Measurements from ENCODE around the gene ABCA7.

The ABCA7 gene

DNA sequence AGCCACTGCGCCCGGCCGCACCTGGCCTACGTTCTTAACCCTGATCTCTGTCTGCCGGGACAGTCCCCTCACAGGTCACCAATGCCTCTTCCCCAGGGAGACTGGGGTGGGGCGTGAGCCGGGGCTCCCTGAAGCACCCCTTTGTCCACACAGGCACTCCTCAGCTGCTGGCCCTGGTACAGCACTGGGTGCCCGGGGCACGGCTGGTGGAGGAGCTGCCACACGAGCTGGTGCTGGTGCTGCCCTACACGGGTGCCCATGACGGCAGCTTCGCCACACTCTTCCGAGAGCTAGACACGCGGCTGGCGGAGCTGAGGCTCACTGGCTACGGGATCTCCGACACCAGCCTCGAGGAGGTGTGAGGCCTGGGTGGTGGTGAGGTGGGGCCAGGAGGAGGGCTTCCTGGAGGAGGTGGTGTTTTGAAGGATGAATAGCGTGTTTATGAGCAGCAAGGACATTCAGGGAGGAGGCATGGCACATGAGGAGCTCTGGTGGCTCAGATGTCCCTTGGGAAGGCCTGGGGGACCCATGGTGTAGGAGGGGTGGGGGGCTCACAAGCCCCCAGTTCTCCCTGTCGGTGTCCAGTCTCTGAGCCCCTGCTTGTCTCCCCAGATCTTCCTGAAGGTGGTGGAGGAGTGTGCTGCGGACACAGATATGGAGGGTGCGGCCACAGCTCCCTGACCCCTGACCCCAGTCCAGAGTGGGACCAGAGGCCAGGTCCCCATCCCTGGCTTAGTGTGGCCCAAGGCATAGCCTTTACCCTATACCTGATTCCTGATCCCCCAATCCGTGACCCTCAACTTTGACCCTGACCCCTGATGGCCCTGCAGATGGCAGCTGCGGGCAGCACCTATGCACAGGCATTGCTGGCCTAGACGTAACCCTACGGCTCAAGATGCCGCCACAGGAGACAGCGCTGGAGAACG lies 13.5 kb downstream of the ABCA7 start:
- Histone ChIP-seq H3K4me3 (ENCODE audit: low read length) (no peak overlapping the region), H3K27me3 (ENCODE audit: insufficient read depth, low read length) (no peaks in the 10 kb centered on the region), H2AFZ (ENCODE audit: low read depth, low read length) (no peak overlapping the region), H3K36me3 (ENCODE audit: insufficient read depth, low read length) (no peaks in the 10 kb centered on the region), H3K4me1 (ENCODE audit: insufficient read depth, low read length) (no peaks in the 10 kb centered on the region), H3K9me3 (ENCODE audit: low read length) (peaks cover 3% of the 10 kb centered on the region)

DNA sequence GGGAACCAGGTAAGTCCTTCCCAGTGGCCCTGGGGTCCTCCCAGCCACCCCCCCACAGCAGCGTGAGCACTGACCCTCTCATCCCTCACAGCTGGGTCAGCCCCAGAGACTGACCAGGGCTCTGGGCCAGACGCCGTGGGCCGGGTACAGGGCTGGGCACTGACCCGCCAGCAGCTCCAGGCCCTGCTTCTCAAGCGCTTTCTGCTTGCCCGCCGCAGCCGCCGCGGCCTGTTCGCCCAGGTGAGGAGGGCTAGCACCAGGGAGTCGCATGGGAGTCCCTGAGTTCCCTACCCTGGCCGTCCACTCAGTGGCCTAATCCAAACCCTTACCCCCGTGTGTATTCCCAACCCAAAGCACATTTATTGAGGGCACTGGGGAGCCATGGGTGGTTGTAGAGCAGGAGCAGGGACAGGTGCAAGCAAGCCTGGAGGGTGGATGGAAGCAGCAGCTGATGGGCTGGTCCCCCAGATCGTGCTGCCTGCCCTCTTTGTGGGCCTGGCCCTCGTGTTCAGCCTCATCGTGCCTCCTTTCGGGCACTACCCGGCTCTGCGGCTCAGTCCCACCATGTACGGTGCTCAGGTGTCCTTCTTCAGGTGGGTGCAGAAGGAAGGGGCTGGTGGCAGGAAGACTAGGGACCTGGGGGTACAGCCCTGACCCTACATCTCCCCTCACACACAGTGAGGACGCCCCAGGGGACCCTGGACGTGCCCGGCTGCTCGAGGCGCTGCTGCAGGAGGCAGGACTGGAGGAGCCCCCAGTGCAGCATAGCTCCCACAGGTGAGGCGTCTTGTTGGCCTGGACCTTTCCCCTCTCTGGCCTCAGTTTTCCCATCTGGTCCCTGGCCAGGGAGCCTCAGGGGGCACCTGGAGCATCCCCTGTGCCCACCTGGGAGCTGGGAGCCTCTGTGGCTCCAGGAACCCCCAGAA lies 14.5 kb downstream of the ABCA7 start:
- H3K9me3 ChIP-seq (ENCODE audit: low read length) = peaks cover 3% of the 10 kb centered on the region
- H2AFZ ChIP-seq (ENCODE audit: low read depth, low read length) = no peak overlapping the region
- H3K4me3 ChIP-seq (ENCODE audit: low read length) = no peak overlapping the region

DNA sequence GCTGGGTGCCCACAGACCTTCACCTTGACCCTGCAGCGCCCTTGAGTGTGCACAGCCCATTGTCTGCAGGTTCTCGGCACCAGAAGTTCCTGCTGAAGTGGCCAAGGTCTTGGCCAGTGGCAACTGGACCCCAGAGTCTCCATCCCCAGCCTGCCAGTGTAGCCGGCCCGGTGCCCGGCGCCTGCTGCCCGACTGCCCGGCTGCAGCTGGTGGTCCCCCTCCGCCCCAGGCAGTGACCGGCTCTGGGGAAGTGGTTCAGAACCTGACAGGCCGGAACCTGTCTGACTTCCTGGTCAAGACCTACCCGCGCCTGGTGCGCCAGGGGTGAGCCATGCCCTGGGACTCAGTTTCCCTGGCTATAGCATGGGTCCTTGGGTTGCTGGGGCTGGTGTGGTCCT lies 15.1 kb downstream of the ABCA7 start:
- H3K4me1 ChIP-seq (ENCODE audit: insufficient read depth, low read length) = no peaks in the 10 kb centered on the region
- peaks cover 3% of the 10 kb centered on the region for H3K9me3 ChIP-seq (ENCODE audit: low read length)
- H3K4me3 ChIP-seq (ENCODE audit: low read length) = no peak overlapping the region
- no peak overlapping the region for H2AFZ ChIP-seq (ENCODE audit: low read depth, low read length)
- no peaks in the 10 kb centered on the region for H3K36me3 ChIP-seq (ENCODE audit: insufficient read depth, low read length)
- no peaks in the 10 kb centered on the region for H3K27me3 ChIP-seq (ENCODE audit: insufficient read depth, low read length)

More for the DNA sequence above, 14.5 kb downstream of the ABCA7 start:
- H3K4me1 ChIP-seq (ENCODE audit: insufficient read depth, low read length) = no peaks in the 10 kb centered on the region
- H3K36me3 ChIP-seq (ENCODE audit: insufficient read depth, low read length) = no peaks in the 10 kb centered on the region
- no peaks in the 10 kb centered on the region for H3K27me3 ChIP-seq (ENCODE audit: insufficient read depth, low read length)

DNA sequence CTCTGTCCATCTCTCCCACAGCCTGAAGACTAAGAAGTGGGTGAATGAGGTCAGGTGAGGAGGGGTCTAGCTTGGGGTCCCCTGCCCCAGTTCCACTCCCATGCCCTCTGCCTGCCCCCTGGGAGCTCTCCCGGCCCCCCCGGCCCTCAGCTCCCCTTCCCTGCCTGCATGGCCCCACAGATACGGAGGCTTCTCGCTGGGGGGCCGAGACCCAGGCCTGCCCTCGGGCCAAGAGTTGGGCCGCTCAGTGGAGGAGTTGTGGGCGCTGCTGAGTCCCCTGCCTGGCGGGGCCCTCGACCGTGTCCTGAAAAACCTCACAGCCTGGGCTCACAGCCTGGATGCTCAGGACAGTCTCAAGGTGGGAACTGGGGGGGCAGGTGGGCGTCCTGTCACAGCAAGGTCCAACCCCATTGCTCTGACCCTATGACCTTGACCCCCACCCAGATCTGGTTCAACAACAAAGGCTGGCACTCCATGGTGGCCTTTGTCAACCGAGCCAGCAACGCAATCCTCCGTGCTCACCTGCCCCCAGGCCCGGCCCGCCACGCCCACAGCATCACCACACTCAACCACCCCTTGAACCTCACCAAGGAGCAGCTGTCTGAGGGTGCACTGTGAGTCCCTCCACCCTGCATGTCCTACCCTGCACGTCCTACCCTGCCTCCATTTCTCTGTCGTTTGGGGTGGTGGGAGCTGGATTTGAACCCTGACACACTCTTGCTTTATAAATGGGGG lies 16.1 kb downstream of the ABCA7 start:
- Histone ChIP-seq H3K9me3 (ENCODE audit: low read length) (peaks cover 3% of the 10 kb centered on the region), H3K27me3 (ENCODE audit: insufficient read depth, low read length) (no peaks in the 10 kb centered on the region), H2AFZ (ENCODE audit: low read depth, low read length) (no peak overlapping the region), H3K4me3 (ENCODE audit: low read length) (no peak overlapping the region), H3K4me1 (ENCODE audit: insufficient read depth, low read length) (no peaks in the 10 kb centered on the region), H3K36me3 (ENCODE audit: insufficient read depth, low read length) (no peaks in the 10 kb centered on the region)

DNA sequence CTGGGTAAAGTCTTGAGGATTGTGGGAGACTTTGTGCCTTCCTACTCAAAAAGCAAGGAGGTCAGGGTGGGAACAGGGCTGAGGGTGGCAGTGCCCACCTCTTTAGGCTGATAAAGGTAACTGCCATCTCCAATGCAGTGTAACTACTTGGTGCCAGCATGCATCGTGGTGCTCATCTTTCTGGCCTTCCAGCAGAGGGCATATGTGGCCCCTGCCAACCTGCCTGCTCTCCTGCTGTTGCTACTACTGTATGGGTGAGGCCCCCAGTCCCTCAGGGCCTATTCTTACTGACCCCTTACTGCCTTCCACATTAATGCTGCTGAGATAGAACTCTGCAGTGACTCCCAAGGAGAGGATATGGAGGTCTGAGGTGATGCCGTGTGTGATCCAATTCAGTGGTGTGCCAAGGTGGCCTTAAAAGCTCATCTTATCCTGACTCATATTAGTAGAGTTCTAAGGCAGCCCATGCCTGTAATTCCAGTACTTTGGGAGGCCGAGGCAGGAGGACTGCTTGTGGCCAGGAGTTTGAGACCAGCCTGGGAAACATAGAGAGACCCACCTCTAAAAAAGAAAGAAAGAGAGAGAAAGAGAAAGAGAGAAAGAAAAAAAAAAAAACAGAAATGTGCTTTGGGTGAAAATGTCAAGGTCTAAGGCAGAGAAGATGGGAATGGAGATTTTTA lies 17.4 kb downstream of the ABCA7 start:
- H3K4me1 ChIP-seq (ENCODE audit: insufficient read depth, low read length) = no peaks in the 10 kb centered on the region
- no peaks in the 10 kb centered on the region for H3K27me3 ChIP-seq (ENCODE audit: insufficient read depth, low read length)
- H3K36me3 ChIP-seq (ENCODE audit: insufficient read depth, low read length) = no peaks in the 10 kb centered on the region
- no peak overlapping the region for H3K4me3 ChIP-seq (ENCODE audit: low read length)
- no peak overlapping the region for H2AFZ ChIP-seq (ENCODE audit: low read depth, low read length)
- H3K9me3 ChIP-seq (ENCODE audit: low read length) = no peaks in the 10 kb centered on the region

DNA sequence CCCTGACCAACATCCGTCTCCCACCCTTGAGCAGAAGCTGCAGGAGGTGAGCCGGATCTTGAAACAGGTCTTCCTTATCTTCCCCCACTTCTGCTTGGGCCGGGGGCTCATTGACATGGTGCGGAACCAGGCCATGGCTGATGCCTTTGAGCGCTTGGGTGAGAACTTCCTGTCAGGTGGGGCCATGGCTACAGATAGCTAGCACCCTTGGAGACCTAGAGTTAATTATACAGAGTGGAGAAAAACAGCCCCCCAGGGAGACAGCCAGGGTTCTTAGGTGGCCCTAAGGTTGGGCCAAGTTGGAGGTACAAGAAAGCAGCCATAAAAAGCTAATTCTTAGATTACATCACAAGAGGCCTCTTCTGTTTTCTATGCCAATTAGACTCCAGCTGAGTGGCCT lies 18.2 kb downstream of the ABCA7 start:
- Histone ChIP-seq H3K4me1 (ENCODE audit: insufficient read depth, low read length) (no peaks in the 10 kb centered on the region), H3K4me3 (ENCODE audit: low read length) (no peak overlapping the region), H3K36me3 (ENCODE audit: insufficient read depth, low read length) (no peaks in the 10 kb centered on the region), H3K27me3 (ENCODE audit: insufficient read depth, low read length) (no peaks in the 10 kb centered on the region), H2AFZ (ENCODE audit: low read depth, low read length) (no peak overlapping the region), H3K9me3 (ENCODE audit: low read length) (no peaks in the 10 kb centered on the region)

DNA sequence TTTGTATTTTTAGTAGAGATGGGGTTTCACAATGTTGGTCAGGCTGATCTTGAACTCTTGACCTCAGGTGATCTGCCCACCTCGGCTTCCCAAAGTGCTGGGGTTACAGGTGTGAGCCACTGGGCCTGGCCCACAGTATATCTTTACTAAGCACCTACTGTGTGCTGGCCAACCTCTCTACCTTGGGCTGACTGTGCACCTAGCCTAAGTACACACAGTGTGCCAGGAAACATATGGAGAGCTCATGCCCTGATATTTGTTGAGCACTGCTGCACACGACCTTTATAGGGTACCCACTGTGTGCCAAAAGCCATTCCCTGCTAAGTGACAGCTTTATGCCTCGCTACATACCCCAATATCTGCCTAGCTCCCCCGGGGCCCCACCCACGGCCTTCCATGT lies 20.8 kb downstream of the ABCA7 start:
- H2AFZ ChIP-seq (ENCODE audit: low read depth, low read length) = no peak overlapping the region

DNA sequence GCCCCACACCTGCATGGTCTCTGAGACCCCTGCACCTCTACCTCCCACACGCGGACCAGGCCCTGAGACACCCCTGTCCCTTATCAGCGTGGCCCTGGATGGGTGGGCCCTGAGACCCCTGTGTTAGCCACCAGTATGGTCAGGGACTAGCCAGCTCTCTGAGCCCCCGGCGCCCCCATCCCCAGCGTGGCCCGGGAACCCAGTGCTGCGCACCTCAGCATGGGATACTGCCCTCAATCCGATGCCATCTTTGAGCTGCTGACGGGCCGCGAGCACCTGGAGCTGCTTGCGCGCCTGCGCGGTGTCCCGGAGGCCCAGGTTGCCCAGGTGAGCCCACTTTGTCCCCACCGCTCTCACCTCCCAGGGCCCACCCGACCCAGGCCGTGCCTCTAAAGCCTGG lies 22.1 kb downstream of the ABCA7 start:
- no peaks in the 10 kb centered on the region for H3K36me3 ChIP-seq (ENCODE audit: insufficient read depth, low read length)
- no peak overlapping the region for H2AFZ ChIP-seq (ENCODE audit: low read depth, low read length)
- H3K9me3 ChIP-seq (ENCODE audit: low read length) = no peaks in the 10 kb centered on the region
- H3K27me3 ChIP-seq (ENCODE audit: insufficient read depth, low read length) = peaks cover 16% of the 10 kb centered on the region
- H3K4me1 ChIP-seq (ENCODE audit: insufficient read depth, low read length) = peaks cover 14% of the 10 kb centered on the region
- no peak overlapping the region for H3K4me3 ChIP-seq (ENCODE audit: low read length)

More for the DNA sequence above, 20.8 kb downstream of the ABCA7 start:
- Histone ChIP-seq H3K4me3 (ENCODE audit: low read length) (no peak overlapping the region), H3K36me3 (ENCODE audit: insufficient read depth, low read length) (no peaks in the 10 kb centered on the region), H3K27me3 (ENCODE audit: insufficient read depth, low read length) (peaks cover 6% of the 10 kb centered on the region), H3K4me1 (ENCODE audit: insufficient read depth, low read length) (peaks cover 6% of the 10 kb centered on the region), H3K9me3 (ENCODE audit: low read length) (no peaks in the 10 kb centered on the region)

DNA sequence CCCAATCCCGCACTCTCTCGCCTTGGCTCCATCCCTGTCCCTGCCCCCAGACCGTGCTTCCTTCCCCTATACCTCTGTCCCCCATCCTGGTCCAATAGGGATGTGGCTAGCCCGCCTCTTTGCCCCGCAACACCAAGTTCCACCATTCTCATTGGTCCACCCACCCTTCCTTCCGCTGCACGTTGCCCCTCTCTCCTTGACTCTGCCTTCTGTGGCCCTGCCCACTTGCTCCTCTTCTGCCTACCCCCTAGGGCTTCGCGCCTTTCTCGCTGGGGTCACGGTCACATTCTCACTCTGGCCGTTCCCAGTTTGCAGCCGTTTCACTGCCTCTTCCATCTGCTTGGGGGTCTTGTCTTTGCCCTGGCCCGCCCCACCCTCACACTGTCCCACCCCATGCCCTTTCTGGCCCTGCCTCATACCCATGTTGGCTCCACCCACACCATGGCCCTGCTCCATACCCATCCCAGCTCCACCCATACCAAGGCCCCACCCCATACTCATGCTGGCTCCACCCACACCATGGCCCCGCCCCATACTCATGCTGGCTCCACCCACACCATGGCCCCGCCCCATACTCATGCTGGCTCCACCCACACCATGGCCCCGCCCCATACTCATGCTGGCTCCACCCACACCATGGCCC lies 22.6 kb downstream of the ABCA7 start:
- Histone ChIP-seq H2AFZ (ENCODE audit: low read depth, low read length) (no peak overlapping the region), H3K27me3 (ENCODE audit: insufficient read depth, low read length) (peaks cover 19% of the 10 kb centered on the region), H3K4me1 (ENCODE audit: insufficient read depth, low read length) (peaks cover 14% of the 10 kb centered on the region), H3K4me3 (ENCODE audit: low read length) (no peak overlapping the region), H3K36me3 (ENCODE audit: insufficient read depth, low read length) (no peaks in the 10 kb centered on the region), H3K9me3 (ENCODE audit: low read length) (no peaks in the 10 kb centered on the region)

DNA sequence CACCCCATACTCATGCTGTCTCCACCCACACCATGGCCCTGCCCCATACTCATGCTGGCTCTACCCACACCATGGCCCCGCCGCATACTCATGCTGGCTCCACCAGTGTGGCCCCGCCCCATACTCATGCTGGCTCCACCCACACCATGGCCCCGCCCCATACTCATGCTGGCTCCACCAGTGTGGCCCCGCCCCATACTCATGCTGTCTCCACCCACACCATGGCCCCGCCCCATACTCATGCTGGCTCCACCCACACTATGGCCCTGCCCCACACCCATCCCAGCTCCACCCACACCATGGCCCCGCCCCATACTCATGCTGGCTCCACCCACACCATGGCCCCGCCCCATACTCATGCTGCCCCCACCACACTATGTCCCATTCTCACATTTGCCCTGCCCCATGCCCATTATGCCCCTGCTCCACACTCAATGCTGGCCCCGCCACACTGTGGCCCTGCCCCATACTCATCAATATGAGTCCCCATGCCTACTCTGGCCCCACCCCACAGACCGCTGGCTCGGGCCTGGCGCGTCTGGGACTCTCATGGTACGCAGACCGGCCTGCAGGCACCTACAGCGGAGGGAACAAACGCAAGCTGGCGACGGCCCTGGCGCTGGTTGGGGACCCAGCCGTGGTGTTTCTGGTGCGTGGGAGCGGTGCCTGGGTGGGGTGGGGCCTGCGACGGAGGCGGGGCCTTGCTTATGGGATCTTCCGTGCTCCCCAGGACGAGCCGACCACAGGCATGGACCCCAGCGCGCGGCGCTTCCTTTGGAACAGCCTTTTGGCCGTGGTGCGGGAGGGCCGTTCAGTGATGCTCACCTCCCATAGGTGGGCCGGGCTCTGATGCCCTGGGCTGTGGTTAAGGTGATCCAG lies 23.4 kb downstream of the ABCA7 start:
- H3K9me3 ChIP-seq (ENCODE audit: low read length) = no peaks in the 10 kb centered on the region
- peaks cover 14% of the 10 kb centered on the region for H3K4me1 ChIP-seq (ENCODE audit: insufficient read depth, low read length)
- H3K36me3 ChIP-seq (ENCODE audit: insufficient read depth, low read length) = no peaks in the 10 kb centered on the region
- peaks cover 23% of the 10 kb centered on the region for H3K27me3 ChIP-seq (ENCODE audit: insufficient read depth, low read length)
- H2AFZ ChIP-seq (ENCODE audit: low read depth, low read length) = no peak overlapping the region
- H3K4me3 ChIP-seq (ENCODE audit: low read length) = no peak overlapping the region

DNA sequence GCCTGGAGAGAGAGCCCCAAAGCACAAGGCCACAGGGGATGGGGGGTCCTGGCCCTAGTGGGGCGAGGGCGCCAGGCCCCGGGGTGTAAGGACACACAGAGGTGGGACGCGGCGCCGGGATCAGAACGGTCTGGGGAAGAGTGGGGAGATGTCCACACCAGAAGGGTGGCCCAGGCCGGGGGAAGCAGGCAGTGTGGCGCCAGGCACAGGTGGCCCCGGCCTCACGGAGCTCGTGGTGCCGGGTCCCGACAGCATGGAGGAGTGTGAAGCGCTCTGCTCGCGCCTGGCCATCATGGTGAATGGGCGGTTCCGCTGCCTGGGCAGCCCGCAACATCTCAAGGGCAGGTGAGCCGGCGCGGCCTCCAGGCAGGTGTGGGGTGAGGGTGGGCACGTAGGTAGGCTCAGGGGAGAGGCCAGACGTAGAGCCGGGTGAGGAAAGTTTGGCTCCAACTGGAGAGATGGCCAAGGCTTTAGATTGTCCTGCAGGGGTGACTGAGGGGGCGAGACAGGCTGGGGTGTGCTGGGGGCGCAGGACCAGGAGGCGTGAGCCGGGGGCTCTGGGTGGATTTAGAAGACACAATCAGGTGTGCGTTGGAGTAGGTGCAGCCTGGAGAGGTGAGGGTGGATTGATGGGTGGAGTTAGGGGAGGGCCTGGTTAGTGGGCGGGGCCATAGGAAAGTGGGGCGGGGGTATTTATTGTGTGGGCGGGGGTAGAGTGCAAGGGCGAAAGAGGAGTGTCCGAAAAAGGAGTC lies 24.2 kb downstream of the ABCA7 start:
- no peak overlapping the region for H3K4me3 ChIP-seq (ENCODE audit: low read length)
- H3K27me3 ChIP-seq (ENCODE audit: insufficient read depth, low read length) = peaks cover 28% of the 10 kb centered on the region
- no peaks in the 10 kb centered on the region for H3K36me3 ChIP-seq (ENCODE audit: insufficient read depth, low read length)
- H2AFZ ChIP-seq (ENCODE audit: low read depth, low read length) = no peak overlapping the region
- H3K9me3 ChIP-seq (ENCODE audit: low read length) = no peaks in the 10 kb centered on the region
- peaks cover 14% of the 10 kb centered on the region for H3K4me1 ChIP-seq (ENCODE audit: insufficient read depth, low read length)
